Kidney (tissue), 14 donors: ENCODE data around the gene TTBK2. TPM values are rescaled to one million over a fixed set of nuclear protein-coding genes. Genes with fewer than 3 reads are reported as not detected.

Source experiments
- DNase-seq, 5 donors: peaks; one replicate each; pipeline ENCODE4 v3.0.0-alpha.2; 2013 to 2020
- FAIRE-seq: peaks from 2 replicates; lab custom pipeline; 2012; peaks lifted over from hg19 to GRCh38; lab: Jason Lieb, UNC
- H3K27ac ChIP-seq, 2 donors: one replicate each; pipeline ENCODE4 v1.7.0; 2013; ENCODE audit warnings: low read depth in 2 of 2, low read length in 2 of 2, inconsistent platforms in 1 of 2
- H3K27me3 ChIP-seq: one replicate; pipeline ENCODE4 v1.7.1; 2013; ENCODE audit warnings: low read length, inconsistent platforms; ENCODE audit not compliant: control insufficient read depth, insufficient read depth
- H3K36me3 ChIP-seq, 3 donors: one replicate each; pipeline versions ENCODE4 v1.7.0 to v1.7.1; 2013; ENCODE audit warnings: low read length in 3 of 3, control low read depth in 1 of 3, inconsistent platforms in 1 of 3; ENCODE audit not compliant: insufficient read depth in 3 of 3, control insufficient read depth in 2 of 3
- H3K4me1 ChIP-seq, 3 donors: one replicate each; pipeline versions ENCODE4 v1.7.0 to v1.7.1; 2013; ENCODE audit warnings: low read length in 3 of 3, inconsistent platforms in 1 of 3, low read depth in 1 of 3; ENCODE audit not compliant: control insufficient read depth in 2 of 3, insufficient read depth in 2 of 3
- H3K4me3 ChIP-seq, 3 donors: one replicate each; pipeline versions ENCODE4 v1.7.0 to v1.8.1; 2013; ENCODE audit warnings: low read length in 3 of 3, control low read depth in 1 of 3, inconsistent platforms in 1 of 3
- H3K9ac ChIP-seq, 3 donors: one replicate each; pipeline versions ENCODE4 v1.7.0 to v1.7.1; 2013; ENCODE audit warnings: low read length in 3 of 3, control low read depth in 1 of 3, inconsistent platforms in 1 of 3
- H3K9me3 ChIP-seq, 3 donors: one replicate each; pipeline versions ENCODE4 v1.7.0 to v1.7.1; 2013; ENCODE audit warnings: low read length in 3 of 3, control low read depth in 1 of 3, inconsistent platforms in 1 of 3; ENCODE audit not compliant: control insufficient read depth in 2 of 3, insufficient read depth in 1 of 3
- CTCF ChIP-seq: IDR thresholded peaks from 3 replicates; pipeline ENCODE4 v1.5.1; 2012; ENCODE audit warnings: mild to moderate bottlenecking, moderate library complexity, borderline replicate concordance; ENCODE audit not compliant: insufficient read depth; ENCODE audit errors: extremely low read depth
- intact Hi-C: fragments of 100-400 bp; cut with DNase I; formaldehyde crosslinking; loops from one replicate; pipeline ENCODE4 v1.11.1; 2022
- polyA plus RNA-seq: library from polyadenylated mRNA; stranded (reverse); fragments of 350-450 nt; fragmentation: Illumina TruSeq; extraction: RNeasy Lipid Tissue Mini Kit (QIAGEN cat#74804); gene quantifications from one replicate; pipeline ENCODE4 v1.2.3, GENCODE V29; 2014; ENCODE audit warnings: low read depth, low replicate concordance; ENCODE audit not compliant: insufficient read depth
- total RNA-seq: library from RNA; stranded (reverse); fragmentation: NEBNext Ultra II Directional; extraction: Animal tissue kit (Norgen Biotek cat#: 25700); gene quantifications from one replicate; pipeline ENCODE4 v1.2.1, GENCODE V29; 2021
- donor health status: control.
- donor health status: control.
- donor health status: control.
- donor health status: control.
- donor health status: control.
- donor health status: DM: yes; HTN: yes; CAD: no.
- donor health status: Normal renal cell carcinoma (clear cell type).

The TTBK2 gene
- total and polyA plus RNA-seq, 2 donors from 2014 or later = 1.9 to 19.1 TPM

- Histone ChIP-seq H3K4me1 (no peaks in the 10 kb centered on the region), H3K9me3 (no peaks in the 10 kb centered on the region), H3K27me3 (no peaks in the 10 kb centered on the region), H3K36me3 (peaks cover 0 to 5% (median 5%) of the 10 kb centered on the region in 3 donors), H3K9ac (no peak overlapping the region), H3K27ac (no peak overlapping the region), H3K4me3 (no peak overlapping the region)
- intact Hi-C loops = no loop called here
- TF ChIP-seq CTCF = no peak
- FAIRE-seq (no peak), DNase-seq (no peak)
These were observed 117.1 kb downstream of the TTBK2 start for GRCh38 chr15:42803436-42803835.

GRCh38 chr15:42802168-42802567, 118.4 kb downstream of the TTBK2 start:
- DNase-seq (no peak), FAIRE-seq (no peak)
- no peaks in the 10 kb centered on the region for H3K4me1 ChIP-seq
- H3K9ac ChIP-seq = no peak overlapping the region
- intact Hi-C loops = no loop called here
- no peaks in the 10 kb centered on the region for H3K27me3 ChIP-seq
- H3K9me3 ChIP-seq = no peaks in the 10 kb centered on the region
- TF ChIP-seq CTCF = no peak
- no peak overlapping the region for H3K4me3 ChIP-seq
- no peak overlapping the region for H3K27ac ChIP-seq
- peaks cover 0 to 5% (median 5%) of the 10 kb centered on the region in 3 donors for H3K36me3 ChIP-seq

GRCh38 chr15:42800731-42801474, 119.7 kb downstream of the TTBK2 start:
- Histone ChIP-seq H3K9ac (no peak overlapping the region), H3K27ac (no peak overlapping the region), H3K27me3 (no peaks in the 10 kb centered on the region), H3K9me3 (no peaks in the 10 kb centered on the region), H3K4me1 (no peaks in the 10 kb centered on the region), H3K36me3 (peaks cover 0 to 5% (median 5%) of the 10 kb centered on the region in 3 donors), H3K4me3 (no peak overlapping the region)
- intact Hi-C loops = no loop called here
- DNase-seq (no peak), FAIRE-seq (no peak)
- TF ChIP-seq CTCF = no peak
